GM18520 (cell line): ENCODE measurements around the gene RASSF7.

Experiments
- ATAC-seq: cut with Tn5 transposase; IDR thresholded peaks from one replicate; pipeline ENCODE4 v1.9.1; 2021; ENCODE audit not compliant: unreplicated experiment

Gene RASSF7

DNA sequence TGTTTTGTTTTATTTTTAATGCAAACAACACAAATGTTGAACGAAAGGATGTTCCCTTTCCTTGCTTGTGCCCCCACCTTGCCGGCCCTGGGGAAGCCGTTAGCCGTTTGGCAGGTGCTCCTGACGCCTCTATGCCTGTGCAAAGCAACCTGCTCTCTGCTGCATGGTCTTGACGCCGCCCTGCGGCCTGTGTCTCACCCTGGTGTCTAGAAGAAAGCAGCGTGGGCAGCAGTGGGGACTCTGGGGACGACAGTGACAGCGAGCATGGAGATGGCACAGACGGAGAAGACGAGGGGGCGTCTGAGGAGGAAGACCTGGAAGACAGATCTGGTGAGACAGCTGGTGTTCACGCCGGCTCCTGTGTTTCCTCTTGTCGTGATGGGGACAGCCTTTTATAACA lies 21.0 kb downstream of the RASSF7 start:
- ATAC-seq: no peak

DNA sequence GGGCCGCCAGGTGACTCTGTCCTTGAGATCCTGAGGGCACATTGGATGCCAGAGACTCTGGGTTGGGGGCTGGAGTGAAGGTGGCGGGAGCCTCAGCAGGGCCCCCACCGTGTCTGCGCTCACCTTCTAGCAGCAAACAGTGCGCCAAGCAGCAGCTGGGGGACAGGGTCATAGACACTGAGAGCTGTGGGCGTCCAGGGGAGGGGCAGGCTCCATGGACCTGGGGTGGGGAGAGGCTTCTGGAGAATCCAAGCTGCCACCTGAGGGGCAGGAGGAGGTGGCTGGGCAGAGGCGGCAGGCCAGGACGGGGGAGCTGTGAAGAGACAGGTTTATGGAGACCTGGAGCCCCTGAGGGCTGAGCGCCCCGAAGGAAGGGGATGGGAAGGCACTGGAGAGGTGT lies 23.5 kb downstream of the RASSF7 start:
- no peak for ATAC-seq

DNA sequence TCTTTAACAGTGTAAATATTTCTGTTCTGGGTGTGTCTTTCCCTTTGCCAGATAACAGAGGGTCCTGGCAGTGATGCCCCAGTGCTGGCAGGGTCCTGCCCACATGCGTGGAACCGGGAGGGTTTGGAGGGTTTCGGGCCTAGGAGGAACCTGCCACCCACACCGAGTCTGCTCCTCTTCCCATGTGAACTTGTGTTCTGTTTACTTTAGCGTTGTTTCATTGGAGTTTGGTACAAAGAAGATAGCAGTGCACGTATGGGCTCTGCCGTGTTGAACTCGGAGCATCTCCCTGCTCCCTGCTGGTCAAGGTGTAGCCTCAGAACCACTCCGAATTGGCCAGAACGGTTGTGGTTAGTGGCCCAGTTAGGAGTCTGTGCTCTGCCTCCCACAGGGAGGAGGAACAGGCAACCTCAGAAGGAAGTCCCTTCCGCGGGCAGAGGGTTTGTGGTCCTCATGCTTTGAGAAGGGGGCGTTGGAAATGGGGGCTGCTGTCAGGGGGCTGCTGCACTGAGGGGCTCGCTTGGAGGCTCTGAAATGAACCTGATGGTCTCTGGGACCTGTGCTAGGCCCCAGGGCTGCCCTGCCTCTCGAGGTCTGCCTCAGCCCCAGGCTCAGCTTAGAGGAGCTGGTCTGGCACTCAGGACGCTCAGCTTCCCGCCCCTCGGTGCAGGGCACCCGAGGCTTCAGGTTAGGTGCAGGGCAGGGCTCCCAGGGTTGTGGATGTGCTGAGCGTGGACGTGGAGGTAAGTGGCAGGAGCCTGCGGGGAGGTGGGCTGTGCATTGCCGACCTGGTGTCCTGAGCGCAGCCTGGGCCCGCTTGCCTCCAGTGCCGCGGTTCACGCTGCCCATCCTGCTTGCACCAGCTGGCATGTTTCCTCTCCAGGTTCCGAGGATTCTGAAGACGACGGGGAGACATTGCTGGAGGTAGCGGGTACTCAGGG lies 25.9 kb downstream of the RASSF7 start:
- no peak for ATAC-seq

DNA sequence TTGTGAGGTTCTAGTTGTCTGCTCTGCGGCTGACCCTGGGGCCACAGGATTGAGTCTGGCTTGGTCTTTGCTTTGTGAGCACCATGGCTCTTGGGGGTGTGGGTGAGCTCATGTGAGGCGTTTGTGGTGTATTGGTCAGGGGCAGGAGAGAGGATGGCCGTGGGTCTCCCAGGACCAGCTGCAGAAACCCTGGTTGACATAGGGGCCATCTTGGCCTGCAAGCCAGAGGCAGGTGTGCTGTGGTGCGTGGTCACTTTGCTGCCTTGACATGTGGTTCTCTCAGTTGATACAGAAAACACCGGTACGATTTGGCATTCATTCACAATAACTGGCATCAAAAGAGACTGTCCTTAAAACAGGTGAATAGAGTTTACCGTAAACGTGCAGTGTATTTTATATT lies 26.8 kb downstream of the RASSF7 start:
- ATAC-seq: no peak

DNA sequence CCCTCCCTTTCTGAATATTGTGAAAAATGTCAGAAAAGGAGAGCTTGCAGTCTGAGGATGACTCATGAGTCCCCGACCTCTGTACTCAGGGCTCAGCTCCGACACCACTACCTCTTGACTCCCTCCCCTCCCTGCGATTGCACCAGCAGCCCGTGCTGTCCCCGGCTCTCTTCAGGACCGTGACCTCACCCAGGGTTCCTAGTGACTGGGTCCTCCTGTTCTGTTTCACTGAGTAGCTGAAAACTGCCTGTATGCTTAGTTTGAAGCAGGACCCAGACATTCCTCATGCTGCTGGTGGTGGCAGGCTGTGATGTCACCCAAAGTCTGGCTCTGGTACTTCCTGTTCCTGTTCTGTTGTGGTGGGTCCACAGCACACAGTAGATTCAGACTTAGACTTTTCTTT lies 27.2 kb downstream of the RASSF7 start:
- no peak for ATAC-seq

DNA sequence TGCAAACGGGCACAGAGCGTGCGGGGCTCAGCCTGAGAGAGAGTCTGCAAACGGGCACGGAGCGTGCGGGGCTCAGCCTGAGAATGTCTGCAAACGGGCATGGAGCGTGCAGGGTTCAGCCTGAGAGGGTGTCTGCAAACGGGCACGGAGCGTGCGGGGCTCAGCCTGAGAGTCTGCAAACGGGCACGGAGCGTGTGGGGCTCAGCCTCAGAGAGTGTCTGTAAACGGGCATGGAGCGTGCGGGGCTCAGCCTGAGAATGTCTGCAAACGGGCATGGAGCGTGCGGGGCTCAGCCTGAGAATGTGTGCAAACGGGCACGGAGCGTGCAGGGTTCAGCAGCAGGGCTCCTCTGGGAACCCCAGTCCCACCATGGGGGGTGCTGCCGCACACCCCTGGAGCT lies 29.0 kb downstream of the RASSF7 start:
- no peak for ATAC-seq

DNA sequence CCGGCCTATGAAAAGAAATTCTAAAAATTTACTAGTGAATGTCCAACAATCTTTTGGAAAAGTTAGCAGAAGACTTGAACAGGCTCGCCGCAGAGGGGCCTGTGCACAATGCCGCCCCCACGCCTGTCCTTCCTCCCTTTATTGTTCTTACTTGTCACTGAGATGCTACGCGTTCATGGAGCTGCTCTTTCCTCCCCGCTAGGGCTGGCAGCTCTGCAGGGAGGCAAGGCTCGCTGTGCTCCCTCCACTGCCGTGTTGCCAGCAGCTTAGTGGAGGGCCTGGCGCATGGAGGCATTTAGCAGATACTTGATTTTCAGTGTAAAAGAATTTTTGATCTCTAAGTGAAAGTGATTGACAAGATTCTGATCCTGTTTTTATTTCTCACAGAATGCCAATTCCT lies 30.2 kb downstream of the RASSF7 start:
- ATAC-seq: no peak

DNA sequence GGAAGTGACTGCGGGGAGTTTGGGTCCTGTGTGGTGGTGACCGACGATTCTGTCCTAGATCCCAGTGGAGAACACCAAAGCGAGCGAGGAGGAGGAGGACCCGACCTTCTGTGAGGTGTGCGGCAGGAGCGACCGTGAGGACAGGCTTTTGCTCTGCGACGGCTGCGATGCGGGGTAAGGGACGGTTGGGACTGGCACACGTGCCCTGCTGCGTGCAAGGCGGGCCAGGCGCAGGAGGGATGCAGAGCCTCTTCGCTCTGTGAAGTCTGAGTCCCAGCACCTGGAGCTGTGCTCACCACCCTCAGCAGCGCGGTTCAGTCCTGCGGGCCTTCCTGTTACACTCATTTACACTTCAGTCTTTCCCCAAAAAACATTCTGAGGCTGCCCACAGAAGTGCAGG lies 31.7 kb downstream of the RASSF7 start:
- ATAC-seq: no peak

DNA sequence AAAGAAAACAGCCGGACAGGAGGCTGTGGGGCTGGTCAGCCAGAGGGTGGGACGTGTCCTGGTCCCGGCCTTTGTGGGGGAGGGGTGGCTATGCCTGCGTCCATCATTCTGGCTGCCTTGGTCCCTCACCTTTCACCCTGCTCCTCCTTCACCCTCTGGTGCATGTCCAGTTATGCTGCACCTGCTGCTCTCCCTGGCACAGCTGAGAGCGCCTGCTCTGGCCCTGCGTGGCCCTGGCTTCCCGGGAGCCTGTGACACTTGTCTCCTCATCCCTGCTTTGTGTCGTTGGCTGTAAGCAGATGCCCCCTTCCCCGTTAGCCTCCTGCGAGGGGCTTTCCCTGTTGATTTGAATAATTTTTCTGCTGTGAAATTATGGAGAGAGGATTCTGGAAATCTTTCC lies 32.1 kb downstream of the RASSF7 start:
- no peak for ATAC-seq

DNA sequence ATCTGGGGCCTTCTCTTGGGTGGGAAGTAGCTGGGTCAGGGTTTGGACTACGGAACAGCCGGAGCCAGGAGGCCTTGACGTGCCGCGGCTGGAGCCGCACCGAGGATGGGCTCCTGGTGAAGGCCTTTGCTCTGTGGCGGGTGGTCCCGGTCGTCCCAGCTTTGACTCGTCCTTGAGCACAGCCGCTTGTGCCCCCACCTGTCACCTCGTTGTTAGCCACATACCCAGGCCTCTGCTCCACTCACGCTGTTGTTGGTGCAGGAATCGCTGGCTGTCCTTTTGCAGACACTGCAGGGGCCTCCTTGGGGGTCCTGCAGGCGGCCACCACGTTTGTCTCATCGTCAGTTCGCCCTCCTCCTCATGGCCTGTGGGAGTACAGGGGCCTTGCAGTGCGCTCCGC lies 32.6 kb downstream of the RASSF7 start:
- no peak for ATAC-seq

DNA sequence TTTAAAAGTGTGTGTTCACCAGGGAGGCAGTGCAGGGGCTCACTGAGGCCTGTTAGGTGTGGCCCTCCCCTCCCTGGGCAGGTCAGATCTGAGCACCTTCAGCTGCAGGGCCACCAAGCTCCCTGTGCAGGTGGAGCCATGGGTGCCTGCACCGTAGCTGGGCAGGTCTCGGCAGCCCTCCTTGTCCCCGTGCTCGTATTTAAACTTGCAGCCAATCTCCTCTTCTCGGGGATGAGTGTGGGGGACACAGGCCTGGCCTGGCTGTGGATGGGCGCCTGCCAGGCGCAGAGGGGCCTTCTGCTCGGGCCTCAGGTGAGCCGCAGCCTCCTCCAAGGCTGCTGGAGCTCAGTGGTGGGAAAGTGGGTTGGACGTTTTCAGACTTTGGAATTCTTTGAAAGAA lies 34.6 kb downstream of the RASSF7 start:
- ATAC-seq: no peak

DNA sequence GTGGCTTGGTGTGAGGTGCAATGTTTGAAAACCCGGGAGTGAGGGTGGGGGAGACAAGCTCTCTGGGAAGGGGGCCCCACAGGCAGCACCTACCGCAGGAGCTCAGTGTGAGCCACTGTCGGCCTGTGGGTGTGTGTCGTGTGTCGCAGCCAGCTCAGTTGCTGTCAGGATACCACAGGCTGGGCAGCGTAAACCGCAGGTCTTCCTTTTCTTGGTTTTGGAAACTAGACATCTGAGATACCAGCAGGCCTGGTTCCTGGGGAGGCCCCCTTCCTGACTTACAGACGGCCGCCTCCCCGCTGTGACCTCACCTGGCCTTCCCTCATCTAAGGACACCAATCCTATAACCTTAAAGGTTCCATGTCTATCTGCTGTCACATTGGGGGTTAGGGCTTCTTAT lies 35.6 kb downstream of the RASSF7 start:
- no peak for ATAC-seq

DNA sequence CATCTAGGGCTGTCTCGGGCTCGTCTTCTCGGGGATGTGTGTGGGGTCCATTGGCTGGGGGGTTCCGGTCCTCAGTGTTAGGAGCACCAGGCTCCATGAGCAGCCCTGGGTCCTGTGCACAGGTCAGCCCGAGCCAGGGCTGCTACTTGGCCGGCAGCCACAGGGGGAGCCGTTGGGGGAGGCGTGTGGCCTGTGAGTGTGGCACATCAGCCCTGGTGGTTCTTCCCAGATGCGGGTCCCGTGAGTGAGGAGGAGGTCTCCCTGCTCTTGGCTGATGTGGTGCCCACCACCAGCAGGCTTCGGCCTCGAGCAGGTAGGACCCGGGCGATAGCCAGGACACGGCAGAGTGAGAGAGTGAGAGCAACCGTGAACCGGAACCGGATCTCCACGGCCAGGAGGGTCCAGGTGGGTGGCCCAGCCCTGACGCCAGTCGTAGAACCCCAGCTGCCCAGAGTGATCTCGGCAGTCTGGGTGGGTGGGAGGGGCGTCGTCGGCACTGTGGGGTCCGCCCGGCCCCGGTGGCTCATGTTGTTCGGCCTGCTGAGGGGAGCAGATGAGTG lies 36.5 kb downstream of the RASSF7 start:
- ATAC-seq: no peak

DNA sequence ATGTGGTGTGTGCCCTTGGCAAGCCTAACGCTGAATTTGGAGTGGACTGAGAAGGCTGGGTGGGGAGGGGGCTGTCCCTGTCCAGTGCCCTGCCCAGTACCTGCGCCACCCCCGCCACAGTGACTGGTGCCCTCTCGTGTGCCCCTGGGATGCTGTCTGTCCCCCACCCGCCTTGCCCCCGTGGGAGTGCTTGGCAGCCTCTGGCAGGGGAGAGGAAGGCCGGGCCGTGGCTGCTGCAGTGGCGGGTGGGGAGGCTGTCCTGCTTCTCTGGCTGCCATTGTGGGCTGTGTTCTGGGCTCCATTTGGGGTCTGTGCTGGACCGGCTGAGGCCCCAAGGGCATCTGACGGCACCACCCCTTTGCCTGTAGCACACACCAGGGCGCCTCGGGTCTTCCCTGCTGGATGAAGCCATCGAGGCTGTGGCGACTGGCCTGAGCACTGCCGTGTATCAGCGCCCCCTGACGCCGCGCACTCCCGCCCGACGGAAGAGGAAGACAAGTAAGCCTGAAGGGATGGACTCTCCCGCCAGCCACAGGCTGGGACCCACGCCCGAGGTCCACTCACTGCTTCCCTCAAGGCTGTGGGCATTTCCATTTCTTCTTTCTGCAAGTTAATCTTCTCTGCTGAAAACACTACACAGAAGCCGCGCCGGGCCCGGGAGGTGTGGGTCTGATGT lies 37.4 kb downstream of the RASSF7 start:
- ATAC-seq: no peak

DNA sequence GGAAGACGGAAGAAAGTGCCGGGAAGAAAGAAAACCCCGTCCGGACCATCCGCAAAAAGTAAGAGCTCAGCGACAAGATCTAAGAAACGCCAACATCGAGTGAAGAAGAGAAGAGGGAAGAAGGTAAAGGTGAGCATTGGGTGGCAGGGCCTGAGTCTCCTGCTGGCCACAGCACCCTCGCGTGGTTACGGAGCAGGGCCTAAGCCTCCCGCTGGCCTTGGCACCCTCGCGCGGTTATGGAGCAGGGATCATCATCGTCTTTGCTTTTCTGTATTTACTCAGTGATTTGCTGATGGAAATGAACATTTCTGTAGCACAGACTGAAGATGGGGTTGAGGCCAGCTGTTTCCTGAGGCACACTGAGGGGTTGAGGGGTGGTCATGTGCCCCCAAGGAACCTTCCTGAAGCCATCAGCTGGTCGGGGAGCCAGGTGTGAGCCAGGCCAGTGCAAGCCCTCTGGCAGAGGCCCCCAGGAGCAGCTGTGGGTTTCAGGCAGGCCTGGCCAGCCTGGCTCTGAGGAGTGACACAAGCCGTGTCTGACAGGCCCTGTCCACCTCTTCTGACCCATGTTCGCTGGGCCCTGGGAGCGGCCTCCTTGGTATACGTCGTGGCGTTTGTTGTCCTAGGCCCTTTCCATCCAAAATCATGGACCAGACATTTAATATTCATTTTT lies 40.9 kb downstream of the RASSF7 start:
- no peak for ATAC-seq

DNA sequence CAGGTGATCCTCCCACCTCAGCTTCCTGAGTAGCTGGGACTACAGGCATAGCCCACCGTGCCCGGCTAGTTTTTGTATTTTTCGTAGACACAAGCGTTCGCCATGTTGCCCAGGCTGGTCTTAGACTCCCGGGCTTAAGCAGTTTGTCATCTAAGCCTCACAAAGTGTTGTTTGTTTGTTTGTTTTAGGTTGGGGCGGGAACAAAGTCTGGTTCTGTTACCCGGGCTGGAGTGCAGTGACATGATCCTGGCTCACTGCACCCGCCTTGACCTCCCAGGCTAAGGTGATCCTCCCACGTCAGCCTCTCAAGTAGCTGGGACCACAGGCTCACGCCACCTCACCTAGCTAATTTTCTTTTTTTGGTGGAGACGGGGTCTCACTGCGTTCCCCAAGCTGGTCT lies 42.4 kb downstream of the RASSF7 start:
- ATAC-seq: no peak

DNA sequence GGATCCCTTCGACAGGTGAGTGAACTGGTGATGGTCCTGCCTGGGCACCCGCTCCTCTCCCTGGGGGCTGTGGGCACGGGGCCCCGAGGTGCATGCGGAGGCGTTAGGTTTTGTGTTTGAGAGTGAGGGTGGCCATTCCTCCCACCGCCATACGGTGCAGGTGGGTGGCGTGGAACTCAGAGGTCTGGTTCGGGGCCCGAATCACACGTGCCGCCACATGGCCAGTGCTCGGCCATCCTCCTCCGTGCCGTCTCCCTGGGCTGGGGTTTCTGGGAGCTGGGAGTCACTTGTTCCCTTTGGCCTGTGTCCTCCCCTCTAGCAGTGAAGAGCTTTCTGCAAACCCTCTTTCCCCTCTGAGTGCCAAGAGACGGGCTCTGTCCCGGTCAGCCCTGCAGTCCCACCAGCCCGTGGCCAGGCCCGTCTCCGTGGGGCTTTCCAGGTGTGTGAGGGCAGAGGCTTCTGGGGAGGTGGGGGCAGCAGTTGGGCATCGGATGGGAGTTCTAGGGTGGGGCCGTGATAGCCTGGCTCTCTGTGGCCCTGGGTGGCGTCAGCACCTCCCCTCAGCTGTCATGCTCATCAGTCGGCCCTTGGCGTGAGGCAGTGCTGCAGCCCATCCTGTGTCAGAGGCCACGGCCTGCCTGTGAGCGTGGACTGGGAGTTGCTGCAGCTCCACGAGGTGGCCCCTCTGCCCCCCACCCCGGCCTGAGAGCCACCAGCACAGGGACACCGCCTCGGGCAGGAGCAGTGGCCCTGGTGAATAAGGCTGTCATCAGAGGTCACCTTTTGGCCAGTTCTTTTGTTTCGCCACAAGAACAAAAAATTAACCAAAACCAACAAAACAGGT lies 44.7 kb downstream of the RASSF7 start:
- ATAC-seq: no peak

DNA sequence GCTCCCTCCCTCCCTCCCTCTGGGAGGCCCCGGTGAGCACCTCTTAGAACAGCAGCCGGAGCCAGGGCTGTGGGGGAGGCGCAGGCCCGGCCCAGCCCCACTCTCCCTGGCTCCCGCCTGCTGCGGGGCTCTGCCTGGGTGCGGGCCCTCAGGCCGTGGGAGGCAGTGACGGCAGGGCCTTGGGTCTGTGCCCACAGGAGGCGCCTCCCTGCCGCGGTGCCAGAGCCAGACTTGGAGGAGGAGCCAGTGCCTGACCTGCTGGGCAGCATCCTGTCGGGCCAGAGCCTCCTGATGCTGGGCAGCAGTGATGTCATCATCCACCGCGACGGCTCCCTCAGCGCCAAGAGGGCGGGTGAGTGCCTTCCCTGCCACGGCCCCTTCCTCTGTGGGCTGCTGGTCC lies 45.5 kb downstream of the RASSF7 start:
- ATAC-seq: no peak

DNA sequence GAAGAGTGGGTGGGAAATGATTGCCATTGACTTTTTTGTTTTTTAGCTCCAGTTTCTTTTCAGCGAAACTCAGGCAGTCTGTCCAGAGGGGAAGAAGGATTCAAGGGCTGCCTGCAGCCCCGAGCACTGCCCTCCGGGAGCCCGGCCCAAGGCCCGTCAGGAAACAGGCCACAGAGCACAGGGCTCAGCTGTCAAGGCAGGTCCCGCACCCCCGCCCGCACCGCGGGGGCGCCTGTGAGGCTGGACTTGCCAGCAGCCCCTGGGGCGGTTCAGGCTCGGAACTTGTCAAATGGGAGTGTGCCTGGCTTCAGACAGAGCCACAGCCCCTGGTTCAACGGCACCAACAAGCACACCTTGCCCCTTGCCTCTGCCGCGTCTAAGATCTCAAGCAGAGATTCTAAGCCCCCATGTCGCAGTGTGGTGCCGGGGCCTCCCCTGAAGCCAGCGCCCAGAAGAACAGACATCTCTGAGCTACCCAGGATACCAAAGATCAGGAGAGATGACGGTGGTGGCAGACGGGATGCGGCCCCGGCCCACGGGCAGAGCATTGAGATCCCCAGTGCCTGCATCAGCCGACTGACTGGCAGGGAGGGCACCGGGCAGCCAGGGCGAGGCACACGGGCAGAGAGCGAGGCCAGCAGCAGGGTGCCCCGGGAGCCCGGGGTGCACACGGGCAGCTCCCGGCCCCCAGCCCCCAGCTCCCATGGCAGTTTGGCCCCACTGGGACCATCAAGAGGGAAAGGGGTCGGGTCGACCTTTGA lies 46.4 kb downstream of the RASSF7 start:
- no peak for ATAC-seq
